HG02970 (cell line): ENCODE measurements around the gene CSRP3.
A peak's percentile ranks its signal among the peaks of the same experiment; 100 is the strongest.

Experiments
- ATAC-seq: cut with Tn5 transposase; IDR thresholded peaks from one replicate; pipeline ENCODE4 v1.9.1; 2021; ENCODE audit warnings: mild to moderate bottlenecking, moderate library complexity, moderate number of reproducible peaks; ENCODE audit not compliant: unreplicated experiment, low FRiP score

The CSRP3 gene

GRCh38 chr11:19201737-19202605, at the start of gene CSRP3:
Gene CSRP3, minus strand, starts transcription at chr11:19201983. Its CDS starts 9,535 bp downstream, at chr11:19192448.
- no peak for ATAC-seq

GRCh38 chr11:19251577-19251976, 49.8 kb upstream of the CSRP3 start:
- no peak for ATAC-seq

- ATAC-seq: no peak
Measured at GRCh38 chr11:19246816-19247215, 45.0 kb upstream of the CSRP3 start.

GRCh38 chr11:19245351-19245750, 43.6 kb upstream of the CSRP3 start:
- ATAC-seq: no peak

- no peak for ATAC-seq
Measured at GRCh38 chr11:19244621-19245020, 42.8 kb upstream of the CSRP3 start.

GRCh38 chr11:19244084-19244483, 42.3 kb upstream of the CSRP3 start:
- ATAC-seq: no peak

- ATAC-seq: no peak
Measured at GRCh38 chr11:19243613-19244012, 41.8 kb upstream of the CSRP3 start.

- no peak for ATAC-seq
Measured at GRCh38 chr11:19243143-19243542, 41.4 kb upstream of the CSRP3 start.

- no peak for ATAC-seq
Measured at GRCh38 chr11:19242179-19242932, 40.6 kb upstream of the CSRP3 start.

- ATAC-seq: peak; percentile 36
Measured at GRCh38 chr11:19241260-19242178, 39.7 kb upstream of the CSRP3 start.

- peak; percentile 89 for ATAC-seq
Measured at GRCh38 chr11:19240420-19241259, 38.9 kb upstream of the CSRP3 start, which contains the start of gene E2F8. Gene E2F8, minus strand, starts transcription at chr11:19240945. Its CDS starts 824 bp downstream, at chr11:19240121.

GRCh38 chr11:19239039-19239438, 37.3 kb upstream of the CSRP3 start:
- no peak for ATAC-seq

- no peak for ATAC-seq
Measured at GRCh38 chr11:19237813-19238212, 36.0 kb upstream of the CSRP3 start.

- no peak for ATAC-seq
Measured at GRCh38 chr11:19237381-19237780, 35.6 kb upstream of the CSRP3 start.

GRCh38 chr11:19234231-19234817, 32.5 kb upstream of the CSRP3 start:
- no peak for ATAC-seq

GRCh38 chr11:19232910-19233503, 31.2 kb upstream of the CSRP3 start:
- ATAC-seq: no peak

- ATAC-seq: no peak
Measured at GRCh38 chr11:19229671-19230070, 27.9 kb upstream of the CSRP3 start.

GRCh38 chr11:19228968-19229367, 27.2 kb upstream of the CSRP3 start:
- ATAC-seq: no peak
